ENCODE results near the gene ADORA2A. TPM values are rescaled to one million over a fixed set of nuclear protein-coding genes. Genes with fewer than 3 reads are reported as not detected.

Gene ADORA2A
- total RNA-seq, 6 experiments from 2014 or later: 2.0 to 7.7 (median 3.6) TPM

DNA sequence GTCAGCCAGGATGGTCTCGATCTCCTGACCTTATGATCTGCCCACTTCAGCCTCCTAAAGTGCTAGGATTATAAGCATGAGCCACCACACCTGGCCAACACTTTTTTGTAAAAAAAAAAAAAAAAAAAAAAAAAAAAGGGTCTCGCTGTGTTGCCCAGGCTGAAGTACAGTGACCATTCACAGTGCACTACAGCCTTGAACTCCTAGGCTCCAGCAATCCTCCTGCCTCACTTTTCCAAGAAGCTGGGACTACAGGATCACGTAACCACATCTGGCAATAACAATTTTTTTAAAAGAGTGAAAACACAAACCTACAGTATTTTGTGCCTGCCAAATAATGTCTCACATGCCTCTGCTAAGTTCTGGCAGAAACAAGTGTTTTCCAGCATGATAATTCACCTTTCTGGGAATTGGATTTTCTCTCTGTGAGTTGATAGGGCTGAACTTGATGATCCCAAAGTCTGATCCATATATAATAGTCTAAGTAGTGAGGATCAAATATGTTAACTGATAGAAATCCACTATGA lies 30.6 kb downstream of the ADORA2A start:
- Histone ChIP-seq H3K4me3 (no peak overlapping the region), H3K4me1 (peaks cover 0 to 13% (median 5%) of the 10 kb centered on the region in 4 donors), H3K36me3 (peaks cover 0 to 13% (median 3%) of the 10 kb centered on the region in 4 donors), H3K27me3 (no peaks in the 10 kb centered on the region), H3K27ac (no peak overlapping the region), H3K9me3 (no peaks in the 10 kb centered on the region)
- ATAC-seq (no peak), DNase-seq (no peak)
- 93% methylated on average over 2 of the region's 3 CpGs for WGBS (ENCODE audit: insufficient coverage, low coverage, low lambda C conversion rate, missing lambda C conversion rate)
- TF ChIP-seq CTCF (IDR thresholded peaks at IDR 0.05) (no peak), POLR2A (IDR thresholded peaks at IDR 0.05) (no peak)
- intact Hi-C loops (cut with DNase I): no loop called here

- intact Hi-C loops (cut with DNase I): no loop called here
- peaks cover 0 to 13% (median 3%) of the 10 kb centered on the region in 4 donors for H3K36me3 ChIP-seq
- no peak for TF ChIP-seq CTCF (IDR thresholded peaks at IDR 0.05)
- H3K27me3 ChIP-seq: no peaks in the 10 kb centered on the region
- WGBS (ENCODE audit: insufficient coverage, low coverage, low lambda C conversion rate, missing lambda C conversion rate): 56% methylated on average over 1 of the region's 1 CpG
- ATAC-seq (peak in 1 of 4 donors; percentile 4), DNase-seq (peak in 1 of 3 donors; percentile 10)
- H3K4me3 ChIP-seq: no peak overlapping the region
- H3K9me3 ChIP-seq: no peaks in the 10 kb centered on the region
- peak overlapping the region in 2 of 3 donors; percentile 15 to 32 for H3K27ac ChIP-seq
- H3K4me1 ChIP-seq: peaks cover 0 to 19% (median 5%) of the 10 kb centered on the region in 4 donors
These were observed 32.5 kb downstream of the ADORA2A start for GRCh38 chr22:24459911-24460310.

- H3K4me1 ChIP-seq: peaks cover 0 to 14% (median 5%) of the 10 kb centered on the region in 4 donors
- H3K4me3 ChIP-seq: no peak overlapping the region
- H3K27me3 ChIP-seq: no peaks in the 10 kb centered on the region
- TF ChIP-seq POLR2A (IDR thresholded peaks at IDR 0.05) (no peak), CTCF (IDR thresholded peaks at IDR 0.05) (no peak)
- intact Hi-C loops (cut with DNase I): no loop called here
- no peaks in the 10 kb centered on the region for H3K9me3 ChIP-seq
- peak overlapping the region in 1 of 3 donors; percentile 15 for H3K27ac ChIP-seq
- 59% methylated on average over 8 of the region's 10 CpGs for WGBS (ENCODE audit: insufficient coverage, low coverage, low lambda C conversion rate, missing lambda C conversion rate)
- peaks cover 0 to 13% (median 3%) of the 10 kb centered on the region in 4 donors for H3K36me3 ChIP-seq
- DNase-seq: peak in 1 of 3 donors; percentile 38
- ATAC-seq: peak in 1 of 4 donors; percentile 32
These were observed 33.2 kb downstream of the ADORA2A start for GRCh38 chr22:24460418-24461089.

GRCh38 chr22:24463071-24463760 lies 35.8 kb downstream of the ADORA2A start:
- TF ChIP-seq POLR2A (IDR thresholded peaks at IDR 0.05): no peak
- no peak for TF ChIP-seq CTCF (IDR thresholded peaks at IDR 0.05)
- no peak overlapping the region for H3K27ac ChIP-seq
- peaks cover 0 to 15% (median 3%) of the 10 kb centered on the region in 4 donors for H3K36me3 ChIP-seq
- no peaks in the 10 kb centered on the region for H3K27me3 ChIP-seq
- peaks cover 0 to 6% (median 3%) of the 10 kb centered on the region in 4 donors for H3K4me1 ChIP-seq
- 74% methylated on average over 5 of the region's 6 CpGs for WGBS (ENCODE audit: insufficient coverage, low coverage, low lambda C conversion rate, missing lambda C conversion rate)
- ATAC-seq: peak; percentile 34 to 60 (median 50)
- peak in 1 of 3 donors; percentile 56 for DNase-seq
- intact Hi-C loops (cut with DNase I): no loop called here
- no peaks in the 10 kb centered on the region for H3K9me3 ChIP-seq
- H3K4me3 ChIP-seq: no peak overlapping the region
